IMR-90 (cell line): ENCODE results near the gene TYSND1. TPM values are rescaled to one million over a fixed set of nuclear protein-coding genes. Genes with fewer than 3 reads are reported as not detected.

Experiments used
- ATAC-seq: fragments of 200-7000 bp; cut with Tn5 transposase; 2 replicates; pipeline ENCODE4 v1.9.1; 2020; ENCODE audit warnings: low read depth, mild to moderate bottlenecking, moderate library complexity
- BruUV-seq: library from RNA; stranded (reverse); fragments of 400-500 nt; replicated peaks from 2 replicates; lab custom pipeline; 2021; lab: Mats Ljungman, UMichigan
- CTCF ChIA-PET: fragments of 300-600 bp; formaldehyde crosslinking; extraction: SDS; loops from one replicate; lab custom pipeline; 2021; ENCODE audit warnings: antibody characterized with exemption; lab: Yijun Ruan, JAX
- POLR2A ChIA-PET: fragments of 300-600 bp; sonication (Branson Sonifier 250); formaldehyde crosslinking; loops from one replicate; lab custom pipeline; 2022; ENCODE audit warnings: antibody characterized with exemption; ENCODE audit not compliant: unreplicated experiment; lab: Charles Lee
- DNase-seq: peaks from one replicate; pipeline ENCODE4 v3.0.0; 2013
- H2AFZ ChIP-seq: replicated peaks from 2 replicates; pipeline ENCODE3; 2013; ENCODE audit warnings: low read length, mild to moderate bottlenecking; ENCODE audit not compliant: poor library complexity
- H2AK5ac ChIP-seq: 2 replicates; pipeline ENCODE4 v1.6.1; 2013; ENCODE audit warnings: low read depth, low read length, inconsistent platforms
- H2AK9ac ChIP-seq: replicated peaks from 2 replicates; pipeline ENCODE3; 2013; ENCODE audit warnings: mild to moderate bottlenecking, low read depth, low read length, moderate library complexity; ENCODE audit not compliant: poor library complexity
- H2BK120ac ChIP-seq: 2 replicates; pipeline ENCODE4 v1.6.1; 2013; ENCODE audit warnings: low read depth, low read length, inconsistent platforms
- H2BK15ac ChIP-seq: 3 replicates; pipeline ENCODE4 v1.6.1; 2013; ENCODE audit warnings: low read depth, low read length, inconsistent platforms
- H2BK20ac ChIP-seq: 2 replicates; pipeline ENCODE4 v1.6.1; 2013; ENCODE audit warnings: low read depth, mild to moderate bottlenecking, inconsistent platforms, low read length, moderate library complexity
- H2BK5ac ChIP-seq: 2 replicates; pipeline ENCODE4 v1.6.1; 2013; ENCODE audit warnings: mild to moderate bottlenecking, low read depth, low read length, inconsistent platforms; ENCODE audit not compliant: poor library complexity, severe bottlenecking
- H3K14ac ChIP-seq: replicated peaks from 2 replicates; pipeline ENCODE4 v1.6.1; 2013; ENCODE audit warnings: low read depth, low read length, inconsistent platforms
- H3K18ac ChIP-seq: 2 replicates; pipeline ENCODE4 v1.6.1; 2013; ENCODE audit warnings: low read depth, low read length, control low read depth
- H3K23ac ChIP-seq: 2 replicates; pipeline ENCODE4 v1.6.1; 2013; ENCODE audit warnings: low read depth, low read length, inconsistent platforms
- H3K27ac ChIP-seq: 2 replicates; pipeline ENCODE4 v1.5.1; 2013; ENCODE audit warnings: mild to moderate bottlenecking, control low read depth, low read length; ENCODE audit not compliant: insufficient read depth
- H3K27me3 ChIP-seq: 2 replicates; pipeline ENCODE4 v1.6.1; 2013; ENCODE audit warnings: low read length; ENCODE audit not compliant: control insufficient read depth, insufficient read depth
- H3K36me3 ChIP-seq: 2 replicates; pipeline ENCODE4 v1.6.1; 2013; ENCODE audit warnings: low read length, mixed read lengths; ENCODE audit not compliant: control insufficient read depth, insufficient read depth
- H3K4ac ChIP-seq: 2 replicates; pipeline ENCODE4 v1.6.1; 2013; ENCODE audit warnings: low read depth, low read length, inconsistent platforms
- H3K4me1 ChIP-seq: 2 replicates; pipeline ENCODE4 v1.6.1; 2013; ENCODE audit warnings: low read length, mixed read lengths; ENCODE audit not compliant: control insufficient read depth, insufficient read depth
- H3K4me2 ChIP-seq: 2 replicates; pipeline ENCODE4 v1.6.1; 2013; ENCODE audit warnings: low read depth, mild to moderate bottlenecking, control low read depth, low read length, moderate library complexity
- H3K4me3 ChIP-seq: 2 replicates; pipeline ENCODE4 v1.5.1; 2013; ENCODE audit warnings: low read depth, mild to moderate bottlenecking, control low read depth, low read length, moderate library complexity; ENCODE audit not compliant: insufficient read depth
- H3K56ac ChIP-seq: 2 replicates; pipeline ENCODE4 v1.6.1; 2013; ENCODE audit warnings: low read length, inconsistent platforms; ENCODE audit not compliant: insufficient read depth; ENCODE audit errors: extremely low read depth
- H3K79me1 ChIP-seq, 2 experiments: 2 replicates each; pipeline ENCODE4 v1.6.1; 2013; ENCODE audit warnings: low read length in 2 of 2, inconsistent platforms in 1 of 2, low read depth in 1 of 2
- H3K9ac ChIP-seq: 2 replicates; pipeline ENCODE4 v1.6.1; 2013; ENCODE audit warnings: low read depth, low read length, control low read depth
- H3K9me1 ChIP-seq: 2 replicates; pipeline ENCODE4 v1.6.1; 2013; ENCODE audit warnings: low read length, inconsistent platforms; ENCODE audit not compliant: insufficient read depth
- H3K9me3 ChIP-seq: 2 replicates; pipeline ENCODE4 v1.6.1; 2013; ENCODE audit warnings: low read length; ENCODE audit not compliant: control insufficient read depth, insufficient read depth
- H4K20me1 ChIP-seq: 2 replicates; pipeline ENCODE4 v1.6.1; 2013; ENCODE audit warnings: low read length, inconsistent platforms; ENCODE audit not compliant: insufficient read depth
- H4K5ac ChIP-seq: 2 replicates; pipeline ENCODE4 v1.6.1; 2013; ENCODE audit warnings: mild to moderate bottlenecking, low read depth, low read length, control low read depth
- H4K8ac ChIP-seq, 2 experiments: 2 replicates each; pipeline ENCODE4 v1.6.1; 2013; ENCODE audit warnings: low read depth in 2 of 2, low read length in 2 of 2, control low read depth in 1 of 2, inconsistent platforms in 1 of 2
- H4K91ac ChIP-seq: 2 replicates; pipeline ENCODE4 v1.6.1; 2013; ENCODE audit warnings: low read depth, low read length, inconsistent platforms; ENCODE audit not compliant: insufficient read depth
- BHLHE40 ChIP-seq: fragments of 150-350 bp; IDR thresholded peaks from 2 replicates; pipeline ENCODE4 v1.6.1; 2016; ENCODE audit warnings: mild to moderate bottlenecking, low read depth, low read length
- CEBPB ChIP-seq: IDR thresholded peaks from 2 replicates; pipeline ENCODE4 v1.6.1; 2012; ENCODE audit warnings: low read depth, low read length, improper control_type of control experiment
- CHD1 ChIP-seq: IDR thresholded peaks from 2 replicates; pipeline ENCODE4 v1.6.1; 2012; ENCODE audit warnings: low read depth, low read length, improper control_type of control experiment
- CTCF ChIP-seq: conservative IDR thresholded peaks from 2 replicates; pipeline ENCODE4 v1.5.1; 2012; ENCODE audit warnings: mild to moderate bottlenecking, low read depth, low read length, improper control_type of control experiment
- ELK1 ChIP-seq: fragments of 150-350 bp; IDR thresholded peaks from 2 replicates; pipeline ENCODE4 v1.6.1; 2016; ENCODE audit warnings: low read depth, mild to moderate bottlenecking, low read length, moderate library complexity, borderline replicate concordance
- FOS ChIP-seq: fragments of 150-350 bp; IDR thresholded peaks from 2 replicates; pipeline ENCODE4 v1.6.1; 2016; ENCODE audit warnings: low read depth, low read length
- MAFK ChIP-seq: IDR thresholded peaks from 2 replicates; pipeline ENCODE4 v1.6.1; 2012; ENCODE audit warnings: low read depth, low read length, improper control_type of control experiment
- MAZ ChIP-seq: IDR thresholded peaks from 2 replicates; pipeline ENCODE4 v1.6.1; 2012; ENCODE audit warnings: low read depth, mild to moderate bottlenecking, low read length, improper control_type of control experiment, moderate library complexity, borderline replicate concordance
- MXI1 ChIP-seq: IDR thresholded peaks from 2 replicates; pipeline ENCODE4 v1.6.1; 2012; ENCODE audit warnings: low read depth, mild to moderate bottlenecking, low read length, moderate library complexity, borderline replicate concordance
- NFE2L2 ChIP-seq: fragments of 150-350 bp; IDR thresholded peaks from 2 replicates; pipeline ENCODE4 v1.6.1; 2016; ENCODE audit warnings: low read depth, mild to moderate bottlenecking, low read length
- POLR2A ChIP-seq: IDR thresholded peaks from 2 replicates; pipeline ENCODE4 v1.6.1; 2012; ENCODE audit warnings: mild to moderate bottlenecking, low read depth, low read length
- RAD21 ChIP-seq: IDR thresholded peaks from 2 replicates; pipeline ENCODE4 v1.6.1; 2012; ENCODE audit warnings: low read length, improper control_type of control experiment
- RCOR1 ChIP-seq: IDR thresholded peaks from 2 replicates; pipeline ENCODE4 v1.6.1; 2012; ENCODE audit warnings: mild to moderate bottlenecking, low read length, improper control_type of control experiment; ENCODE audit not compliant: insufficient replicate concordance
- RFX5 ChIP-seq: IDR thresholded peaks from 2 replicates; pipeline ENCODE4 v1.8.0; 2012; ENCODE audit warnings: low read depth, mild to moderate bottlenecking, low read length, moderate library complexity
- SMC3 ChIP-seq: fragments of 150-350 bp; IDR thresholded peaks from 2 replicates; pipeline ENCODE4 v1.6.1; 2016; ENCODE audit warnings: low read depth, mild to moderate bottlenecking, antibody characterized with exemption, low read length, moderate library complexity
- USF2 ChIP-seq: fragments of 150-350 bp; IDR thresholded peaks from 2 replicates; pipeline ENCODE4 v1.6.1; 2017; ENCODE audit warnings: mild to moderate bottlenecking, antibody characterized with exemption, low read length, low read depth
- WGBS, 2 experiments: methylation state at CpG; one replicate each; pipeline versions ENCODE4 v1.1.5 to v1.1.7; 2013; ENCODE audit warnings: missing lambda C conversion rate in 2 of 2; ENCODE audit not compliant: insufficient read length in 1 of 2; ENCODE audit errors: extremely low coverage in 2 of 2; 5-methylcytosine and 5-hydroxymethylcytosine counted together
- dilution Hi-C: fragments of 300-500 bp; cut with HindIII; formaldehyde crosslinking; loops from one replicate; pipeline ENCODE4 v1.14.3; 2018; ENCODE audit warnings: low sequenced_read_pairs; ENCODE audit not compliant: unreplicated experiment
- in situ Hi-C: fragments of 300-500 bp; cut with MboI; formaldehyde crosslinking; loops from 3 replicates; pipeline ENCODE4 v1.14.3; 2019; ENCODE audit warnings: low sequenced_read_pairs, inconsistent platforms, mixed read lengths
- intact Hi-C: fragments of 100-400 bp; cut with micrococcal nuclease; formaldehyde crosslinking; loops from 2 replicates; pipeline ENCODE4 v1.10.0; 2022
- polyA plus RNA-seq, 3 experiments: library from polyadenylated mRNA; depleted of rRNA; stranded (reverse); fragments of >200 nt; gene quantifications; 2 replicates each; pipeline ENCODE4 v1.2.3, GENCODE V29; 2012; ENCODE audit warnings: low replicate concordance in 1 of 3
- total RNA-seq: library from RNA; depleted of rRNA; stranded (reverse); fragments of >200 nt; gene quantifications from 2 replicates; pipeline ENCODE4 v1.2.3, GENCODE V29; 2012

Gene TYSND1
- total and polyA plus RNA-seq, 2 of the 4 experiments (the other 2 are of a cell fraction) = 2.9 to 4.1 TPM

GRCh38 chr10:70112071-70112470, 34.4 kb downstream of the TYSND1 start:
- ChIA-PET CTCF (no interaction called here), POLR2A (no interaction called here)
- Histone ChIP-seq H3K9me3 (no peaks in the 10 kb centered on the region), H4K5ac (no peak overlapping the region), H3K9ac (no peak overlapping the region), H4K20me1 (peaks cover 8% of the 10 kb centered on the region), H2BK20ac (no peak overlapping the region), H4K91ac (no peak overlapping the region), H2AFZ (no peak overlapping the region), H3K56ac (no peak overlapping the region), H3K4me2 (no peak overlapping the region), H3K4me3 (no peak overlapping the region), H2BK5ac (no peak overlapping the region), H2BK120ac (no peak overlapping the region), H3K18ac (no peak overlapping the region), H4K8ac (no peak overlapping the region), H2AK5ac (no peak overlapping the region), H3K79me1 (peaks cover 0 to 7% of the 10 kb centered on the region in 2 experiments; a peak in 2 of 4 replicates), H3K36me3 (peaks cover 35% of the 10 kb centered on the region), H3K4ac (no peak overlapping the region), H3K4me1 (no peaks in the 10 kb centered on the region), H3K23ac (no peak overlapping the region), H2AK9ac (no peak overlapping the region), H3K27ac (no peak overlapping the region), H3K27me3 (no peaks in the 10 kb centered on the region), H3K9me1 (no peaks in the 10 kb centered on the region; the same call in 1 of the 2 replicates), H2BK15ac (no peak overlapping the region), H3K14ac (no peak overlapping the region)
- WGBS, 2 experiments = no CpG with 5 or more reads among the region's 8 CpGs
- no TSS peak for BruUV-seq
- in situ Hi-C loops = no loop called here
- dilution Hi-C loops = no loop called here
- ATAC-seq (no peak), DNase-seq (no peak)
- TF ChIP-seq CTCF (no peak), CEBPB (no peak), USF2 (no peak), ELK1 (no peak), POLR2A (no peak), CHD1 (no peak), SMC3 (no peak), NFE2L2 (no peak), MXI1 (no peak), RFX5 (no peak), MAZ (no peak), RAD21 (no peak), MAFK (no peak), FOS (no peak), RCOR1 (no peak), BHLHE40 (no peak)
- intact Hi-C loops = no loop called here
